Mesenteric fat pad (tissue), 1 donor: ENCODE data around the gene RNF224. TPM values are rescaled to one million over a fixed set of nuclear protein-coding genes. Genes with fewer than 3 reads are reported as not detected.

Experiments used
- DNase-seq: peaks from one replicate; pipeline ENCODE4 v3.0.0-alpha.2; 2020; ENCODE audit warnings: low spot score
- total RNA-seq: library from RNA; stranded (reverse); fragmentation: NEBNext Ultra II Directional; extraction: Animal tissue kit (Norgen Biotek cat#: 25700); gene quantifications from one replicate; pipeline ENCODE4 v1.2.1, GENCODE V29; 2021
- donor health status: DM: yes; HTN: yes; CAD: no.

The RNF224 gene
- total RNA-seq, 1 donor from 2014 or later, result not detected

GRCh38 chr9:137270929-137271695 is 43.8 kb downstream of the RNF224 start:
- no peak for DNase-seq

DNA sequence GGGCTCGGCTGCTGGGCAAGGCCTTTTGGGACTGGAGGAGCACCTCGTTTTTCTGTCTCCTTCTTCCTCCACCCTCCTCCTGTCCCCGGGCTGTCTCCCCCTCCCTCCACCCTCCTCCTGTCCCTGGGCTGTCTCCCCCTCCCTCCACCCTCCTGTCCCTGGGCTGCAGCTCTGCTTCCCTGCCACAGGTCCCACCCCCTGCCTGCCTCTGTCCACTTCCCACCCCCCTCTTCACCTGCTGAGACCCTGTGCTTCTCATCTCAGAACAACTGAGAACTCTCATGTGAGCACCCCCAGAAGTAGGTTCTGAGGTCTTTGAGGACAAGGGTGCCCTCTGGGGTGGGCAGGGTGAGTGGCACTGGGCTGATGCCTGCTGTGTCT is 44.4 kb downstream of the RNF224 start:
- no peak for DNase-seq

- no peak for DNase-seq
Measured at GRCh38 chr9:137272241-137273094, 45.2 kb downstream of the RNF224 start.

DNA sequence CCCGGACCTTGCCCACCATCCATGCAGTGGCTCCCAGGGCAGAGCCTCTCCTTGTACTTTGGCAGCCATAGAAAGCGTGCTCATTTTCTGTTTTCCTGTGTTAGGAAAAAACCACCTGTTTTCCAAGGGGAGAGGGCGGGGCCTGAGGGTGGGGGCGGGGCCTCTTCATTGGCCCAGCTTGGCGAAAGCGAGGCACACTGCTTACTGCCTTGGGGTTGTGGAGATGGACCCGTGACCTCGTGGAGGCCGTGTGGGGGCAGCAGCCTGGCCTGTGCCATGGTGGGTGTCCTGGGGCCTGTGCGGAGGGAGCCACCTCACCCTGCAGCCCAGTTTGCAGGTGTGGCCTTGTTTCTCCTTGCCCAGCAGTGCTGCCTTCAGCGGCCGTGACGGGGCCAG is 45.8 kb downstream of the RNF224 start:
- no peak for DNase-seq

DNA sequence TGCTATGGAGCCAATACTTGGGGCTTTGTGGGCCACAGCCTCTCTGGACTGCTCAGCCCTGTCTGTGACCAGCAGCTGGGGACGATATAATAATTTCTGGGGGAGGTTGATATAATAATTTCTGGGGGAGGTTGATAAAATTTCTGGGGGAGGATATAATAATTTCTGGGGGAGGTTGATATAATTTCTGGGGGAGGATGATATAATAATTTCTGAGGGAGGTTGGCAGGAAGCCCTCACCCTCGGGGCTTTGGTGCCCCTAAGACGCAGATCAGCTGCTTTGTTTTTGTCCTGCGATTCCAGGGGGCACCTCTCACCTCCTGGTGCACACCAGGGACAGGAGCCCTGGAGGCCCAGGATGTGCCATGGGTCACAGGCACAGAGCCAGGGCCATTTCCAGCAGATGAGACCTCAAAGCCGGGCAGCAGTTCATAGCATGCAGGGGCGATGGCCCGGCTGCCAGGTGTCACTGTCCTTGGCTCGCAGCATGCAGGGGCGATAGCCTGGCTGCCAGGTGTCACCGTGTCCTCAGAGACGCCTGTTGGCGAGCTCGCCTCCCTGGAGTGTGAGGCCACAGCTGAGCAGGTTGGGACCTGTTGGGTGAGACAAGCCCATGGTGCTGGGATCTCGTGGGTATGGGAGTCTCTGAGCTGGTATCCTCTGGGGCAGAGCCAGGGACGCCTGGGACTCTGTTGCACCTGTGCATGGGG is 46.5 kb downstream of the RNF224 start:
- no peak for DNase-seq

DNA sequence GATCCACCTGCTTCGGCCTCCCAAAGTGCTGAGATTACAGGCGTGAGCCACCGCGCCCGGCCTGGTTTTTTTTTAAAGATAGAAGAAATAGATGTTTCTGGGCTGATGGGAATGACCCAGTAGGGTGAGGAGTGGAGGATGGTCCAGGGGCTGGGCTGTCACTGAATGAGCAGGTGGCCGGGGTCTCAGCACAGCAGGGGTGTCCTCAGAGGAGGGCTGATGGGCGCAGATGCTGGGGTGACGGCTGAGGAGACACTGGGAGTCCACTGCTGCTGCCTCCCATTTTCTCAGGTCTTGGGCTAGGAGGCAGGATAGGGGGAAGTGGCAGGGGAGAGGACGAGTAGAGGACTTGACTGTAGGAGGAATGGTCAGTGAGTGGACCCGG is 47.9 kb downstream of the RNF224 start:
- DNase-seq, result no peak

DNA sequence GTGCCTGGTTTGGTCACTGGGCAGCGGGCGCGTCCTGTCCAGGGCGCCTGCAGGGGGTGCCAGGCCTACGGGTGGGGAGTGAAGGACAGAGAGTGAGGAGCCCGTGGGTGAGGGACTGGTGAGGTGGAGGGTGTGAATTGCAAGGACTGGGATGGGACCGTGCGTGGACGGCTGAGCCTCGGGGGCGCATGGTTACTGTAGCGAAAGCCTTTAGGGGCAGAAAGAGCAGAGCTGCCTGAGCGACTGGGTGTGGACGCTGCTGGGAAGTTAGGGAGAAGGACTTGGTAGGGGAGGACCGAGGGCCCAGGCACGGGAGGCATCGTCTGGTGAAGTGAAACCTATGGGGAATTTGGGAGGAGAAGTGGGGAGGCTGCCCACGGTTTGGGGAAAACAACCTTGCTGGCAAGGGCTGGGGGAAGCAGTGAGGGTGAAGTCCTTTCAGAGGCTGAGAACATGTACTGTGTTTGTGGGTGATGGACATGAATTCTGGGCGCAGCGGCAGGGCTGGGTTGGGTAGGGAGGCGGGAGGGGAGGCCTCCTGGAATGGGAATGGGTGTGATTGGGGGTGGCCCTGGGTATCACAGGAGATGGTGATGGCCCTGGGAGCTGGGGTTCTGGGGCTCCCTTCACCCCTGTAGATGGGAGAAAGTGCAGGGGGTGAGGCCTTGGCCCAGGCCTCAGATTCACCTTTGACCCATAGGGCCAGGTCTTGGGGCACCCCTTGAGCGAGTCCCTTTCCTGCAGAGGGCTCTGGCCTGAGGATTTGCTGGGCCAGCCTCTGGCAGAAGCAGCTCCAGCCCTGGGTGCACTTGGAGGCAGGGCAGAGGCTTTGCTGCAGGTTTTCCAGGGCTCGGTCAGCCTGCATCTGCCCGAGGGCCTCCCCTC is 48.5 kb downstream of the RNF224 start:
- DNase-seq, result no peak

DNA sequence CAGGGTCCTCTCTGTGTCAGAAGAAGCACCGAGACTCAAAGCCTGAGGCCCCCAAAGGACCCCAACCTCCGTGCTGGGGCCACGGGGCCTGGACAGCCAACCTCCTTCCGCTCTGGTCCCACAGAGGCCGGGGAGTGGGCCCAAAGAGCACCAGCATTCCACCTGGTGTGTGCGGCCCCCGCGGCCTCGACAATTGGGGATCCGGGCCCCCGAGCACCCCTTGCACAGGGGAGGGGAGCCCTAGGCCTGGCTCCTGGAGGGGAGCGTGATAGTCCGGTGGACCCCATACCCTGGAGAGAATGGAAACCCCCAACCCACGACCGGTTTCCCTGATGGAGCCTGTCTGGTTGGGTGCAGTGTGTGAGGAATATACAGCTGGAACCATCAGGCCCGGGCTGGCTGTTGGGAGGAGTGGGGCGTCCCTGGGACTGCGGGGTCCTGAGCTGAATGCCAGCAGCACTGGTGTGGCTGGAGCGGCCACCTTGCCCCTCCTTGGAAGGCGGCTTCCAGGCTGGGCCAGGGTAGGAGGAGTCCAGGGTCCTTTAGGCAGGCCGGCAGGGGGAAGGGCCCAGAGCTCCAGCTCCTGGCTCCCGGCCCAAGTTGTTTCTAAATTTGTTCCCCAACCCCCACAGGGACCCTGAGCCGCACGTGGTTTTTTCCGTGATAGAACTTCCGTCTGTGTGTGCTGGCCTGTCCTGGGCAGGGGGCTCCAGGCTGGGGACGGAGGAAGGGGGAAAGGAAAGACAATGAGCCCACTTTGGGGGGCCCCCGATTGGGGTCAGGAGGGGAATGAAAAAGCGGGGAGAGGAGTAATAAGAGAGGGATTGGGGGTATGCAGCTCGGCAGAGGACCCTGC is 49.4 kb downstream of the RNF224 start:
- DNase-seq, result no peak

- peak; percentile 95 for DNase-seq
Measured at GRCh38 chr9:137277329-137278041, 50.2 kb downstream of the RNF224 start, which contains the start of gene TOR4A. Gene TOR4A (plus strand): TSS chr9:137277726. CDS start chr9:137278690, 964 bp downstream.

- DNase-seq, result peak; percentile 90
Measured at GRCh38 chr9:137278061-137278701, 50.9 kb downstream of the RNF224 start.

Other genes with a start within 250 kb of the RNF224 start
- gene PTGDS, start 250.0 kb upstream of the RNF224 start, total RNA-seq, result 249 TPM
- gene LCNL1, start 244.5 kb upstream of the RNF224 start, total RNA-seq, result 0.71 TPM
- gene PAXX, start 235.1 kb upstream of the RNF224 start, total RNA-seq, result 29.4 TPM
- 1.6 TPM for gene CLIC3, start 230.9 kb upstream of the RNF224 start, total RNA-seq
- gene ABCA2, start 199.3 kb upstream of the RNF224 start, total RNA-seq, result 47.2 TPM
- 0.55 TPM for gene FUT7, start 195.4 kb upstream of the RNF224 start, total RNA-seq
- 95.3 TPM for gene NPDC1, start 181.3 kb upstream of the RNF224 start, total RNA-seq
- not detected for gene ENTPD2, start 173.4 kb upstream of the RNF224 start, total RNA-seq
- gene SAPCD2, start 156.9 kb upstream of the RNF224 start, total RNA-seq, result 0.42 TPM
- gene UAP1L1, start 150.0 kb upstream of the RNF224 start, total RNA-seq, result 28.1 TPM
- gene MAN1B1, start 140.5 kb upstream of the RNF224 start, total RNA-seq, result 33.0 TPM
- gene DPP7, start 112.8 kb upstream of the RNF224 start, total RNA-seq, result 150 TPM
- gene GRIN1, start 88.3 kb upstream of the RNF224 start, total RNA-seq, result not detected
- not detected for gene LRRC26, start 57.5 kb upstream of the RNF224 start, total RNA-seq
- not detected for gene TMEM210, start 55.4 kb upstream of the RNF224 start, total RNA-seq
- gene ANAPC2, start 38.9 kb upstream of the RNF224 start, total RNA-seq, result 39.3 TPM
- 53.3 TPM for gene SSNA1, start 38.8 kb upstream of the RNF224 start, total RNA-seq
- gene TPRN, start 26.8 kb upstream of the RNF224 start, total RNA-seq, result 5.1 TPM
- 24.8 TPM for gene TMEM203, start 21.9 kb upstream of the RNF224 start, total RNA-seq
- gene NDOR1, start 21.8 kb upstream of the RNF224 start, total RNA-seq, result 10.4 TPM
- gene RNF208, start 5.3 kb upstream of the RNF224 start, total RNA-seq, result 5.9 TPM
- gene CYSRT1, start 2.3 kb upstream of the RNF224 start, total RNA-seq, result 0.42 TPM
- gene SLC34A3, start 3.4 kb downstream of the RNF224 start, total RNA-seq, result not detected
- gene TUBB4B, start 13.8 kb downstream of the RNF224 start, total RNA-seq, result 298 TPM
- gene STPG3, start 23.8 kb downstream of the RNF224 start, total RNA-seq, result not detected
- gene NELFB, start 27.8 kb downstream of the RNF224 start, total RNA-seq, result 39.2 TPM
- 9.2 TPM for gene TOR4A, start 50.2 kb downstream of the RNF224 start, total RNA-seq
- 16.3 TPM for gene NRARP, start 74.8 kb downstream of the RNF224 start, total RNA-seq
- 14.9 TPM for gene EXD3, start 195.7 kb downstream of the RNF224 start, total RNA-seq
- gene NOXA1, start 195.9 kb downstream of the RNF224 start, total RNA-seq, result 3.2 TPM
- not detected for gene ENTPD8, start 213.9 kb downstream of the RNF224 start, total RNA-seq
- 37.4 TPM for gene NSMF, start 231.8 kb downstream of the RNF224 start, total RNA-seq